ENCODE data around the gene PARD3B. TPM values are rescaled to one million over a fixed set of nuclear protein-coding genes. Genes with fewer than 3 reads are reported as not detected.

PARD3B gene
- total RNA-seq, 4 donors from 2014 or later = 6.5 to 17.3 (median 12.7) TPM

DNA sequence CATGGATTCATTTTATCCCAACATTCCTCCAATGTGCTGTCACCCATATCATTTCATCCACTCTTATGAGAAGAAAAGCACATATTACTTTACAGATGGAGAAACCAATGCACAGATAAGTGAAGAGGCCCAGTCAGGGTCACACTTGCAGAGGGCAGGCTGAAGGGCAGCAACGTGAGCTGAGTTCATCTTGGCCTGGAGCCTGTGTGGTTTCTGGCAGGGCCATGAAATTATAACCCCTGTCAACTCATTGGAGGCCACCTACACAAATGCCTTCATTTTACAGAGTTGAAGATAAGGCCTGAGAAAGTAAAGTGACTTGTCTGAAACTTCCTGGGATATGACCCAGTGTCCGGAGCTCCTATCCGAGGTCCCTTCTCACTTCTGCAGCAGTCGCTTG is 1048.6 kb downstream of the PARD3B start:
- intact Hi-C loops (cut with DNase I; ENCODE audit: low total_unique reads) = no loop called here
- DNase-seq (ENCODE audit: low spot score in 2 of 2) = no peak
- H3K4me3 ChIP-seq (ENCODE audit: low read depth, poor library complexity, severe bottlenecking) = no peak overlapping the region
- whole genome bisulfite sequencing, 2 donors = 74 to 91% methylated on average over 4 of the region's 4 CpGs
- no peak for TF ChIP-seq POLR2A (IDR thresholded peaks at IDR 0.05)
- TF ChIP-seq, protein P1, sequence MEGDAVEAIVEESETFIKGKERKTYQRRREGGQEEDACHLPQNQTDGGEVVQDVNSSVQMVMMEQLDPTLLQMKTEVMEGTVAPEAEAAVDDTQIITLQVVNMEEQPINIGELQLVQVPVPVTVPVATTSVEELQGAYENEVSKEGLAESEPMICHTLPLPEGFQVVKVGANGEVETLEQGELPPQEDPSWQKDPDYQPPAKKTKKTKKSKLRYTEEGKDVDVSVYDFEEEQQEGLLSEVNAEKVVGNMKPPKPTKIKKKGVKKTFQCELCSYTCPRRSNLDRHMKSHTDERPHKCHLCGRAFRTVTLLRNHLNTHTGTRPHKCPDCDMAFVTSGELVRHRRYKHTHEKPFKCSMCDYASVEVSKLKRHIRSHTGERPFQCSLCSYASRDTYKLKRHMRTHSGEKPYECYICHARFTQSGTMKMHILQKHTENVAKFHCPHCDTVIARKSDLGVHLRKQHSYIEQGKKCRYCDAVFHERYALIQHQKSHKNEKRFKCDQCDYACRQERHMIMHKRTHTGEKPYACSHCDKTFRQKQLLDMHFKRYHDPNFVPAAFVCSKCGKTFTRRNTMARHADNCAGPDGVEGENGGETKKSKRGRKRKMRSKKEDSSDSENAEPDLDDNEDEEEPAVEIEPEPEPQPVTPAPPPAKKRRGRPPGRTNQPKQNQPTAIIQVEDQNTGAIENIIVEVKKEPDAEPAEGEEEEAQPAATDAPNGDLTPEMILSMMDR (IDR thresholded peaks at IDR 0.05) = no peak

DNA sequence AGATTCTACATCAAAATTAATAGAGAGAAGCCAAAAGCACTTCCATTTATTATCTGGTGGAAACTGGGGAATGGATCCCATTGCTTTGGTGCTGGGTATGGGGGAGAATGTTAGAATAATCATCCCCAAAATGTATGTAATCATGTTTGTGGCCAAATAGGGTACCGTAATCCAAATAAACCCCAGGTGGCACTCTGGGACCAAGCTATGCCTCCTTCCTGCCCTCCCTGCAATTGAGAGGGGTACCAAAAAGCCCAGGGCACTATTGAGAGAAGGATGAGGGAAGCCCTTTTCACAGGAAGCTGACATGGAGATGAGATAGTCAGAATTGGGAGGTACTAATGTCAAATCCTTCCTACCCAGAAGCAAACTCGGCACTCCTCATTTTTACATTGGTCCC is 1051.3 kb downstream of the PARD3B start:
- no peak overlapping the region for H3K4me3 ChIP-seq (ENCODE audit: low read depth, poor library complexity, severe bottlenecking)
- DNase-seq (ENCODE audit: low spot score in 2 of 2) = no peak
- intact Hi-C loops (cut with DNase I; ENCODE audit: low total_unique reads) = no loop called here
- TF ChIP-seq, protein P1 (IDR thresholded peaks at IDR 0.05) = no peak
- TF ChIP-seq POLR2A (IDR thresholded peaks at IDR 0.05) = no peak
- WGBS, 2 donors = 93 to 97% methylated on average over 2 of the region's 2 CpGs

DNA sequence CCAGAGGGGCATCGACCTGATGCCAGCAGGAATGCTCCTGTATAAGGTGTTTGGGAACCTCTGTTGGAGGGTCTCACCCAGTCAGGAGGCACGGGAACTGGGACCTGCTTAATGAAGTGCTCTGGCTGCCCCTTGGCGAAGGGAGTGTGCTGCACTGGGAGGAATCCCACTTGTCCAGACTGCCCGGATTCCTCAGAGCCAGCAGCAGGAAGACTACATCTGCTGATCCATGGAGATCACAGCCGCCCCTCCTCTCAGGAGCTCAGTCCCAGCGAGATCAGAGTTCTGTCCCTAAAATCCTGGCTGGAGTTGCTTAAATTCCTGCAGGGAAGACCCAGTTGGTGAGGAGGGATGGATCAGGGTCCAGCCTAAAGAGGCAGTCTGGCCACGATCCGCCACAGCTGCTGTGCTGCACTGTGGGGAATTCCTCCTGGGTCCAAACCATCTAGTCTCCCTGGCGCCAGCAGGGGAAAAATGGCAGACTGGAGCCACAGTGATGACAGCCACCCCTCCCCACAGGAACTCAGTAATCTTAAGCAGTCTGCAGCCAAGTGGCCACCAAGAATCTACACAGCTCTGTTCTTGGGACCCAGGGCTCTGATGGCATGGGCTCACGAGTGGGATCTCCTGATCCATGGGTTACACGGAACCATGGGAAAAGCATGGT is 1060.5 kb downstream of the PARD3B start:
- WGBS, 2 donors = 97 to 98% methylated on average over 11 of the region's 11 CpGs
- H3K4me3 ChIP-seq (ENCODE audit: low read depth, poor library complexity, severe bottlenecking) = no peak overlapping the region
- TF ChIP-seq POLR2A (IDR thresholded peaks at IDR 0.05) = no peak
- TF ChIP-seq, protein P1 (IDR thresholded peaks at IDR 0.05) = no peak
- intact Hi-C loops (cut with DNase I; ENCODE audit: low total_unique reads) = no loop called here
- DNase-seq (ENCODE audit: low spot score in 2 of 2) = no peak

DNA sequence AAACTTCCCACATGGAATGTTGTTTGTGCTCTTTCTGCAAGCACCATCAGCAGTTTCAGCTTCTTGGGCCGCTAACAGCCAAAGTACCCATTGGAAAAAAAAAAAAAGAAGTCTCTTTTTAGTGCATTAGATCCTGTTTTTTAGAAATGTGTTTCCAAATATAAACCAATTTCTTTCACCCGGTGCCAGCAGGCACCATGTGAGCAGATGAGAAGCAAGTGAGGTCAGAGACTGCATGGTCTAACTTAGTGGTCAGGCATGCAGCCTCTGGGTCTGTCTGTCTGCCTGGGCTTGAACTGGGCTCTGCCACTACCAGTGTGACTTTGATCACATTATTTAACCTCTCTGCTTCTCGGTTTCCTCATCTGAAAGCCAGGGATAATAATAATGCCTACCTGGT is 1061.9 kb downstream of the PARD3B start:
- WGBS, 2 donors = 70 to 82% methylated on average over 3 of the region's 3 CpGs
- no peak overlapping the region for H3K4me3 ChIP-seq (ENCODE audit: low read depth, poor library complexity, severe bottlenecking)
- DNase-seq (ENCODE audit: low spot score in 2 of 2) = no peak
- no peak for TF ChIP-seq POLR2A (IDR thresholded peaks at IDR 0.05)
- TF ChIP-seq, protein P1 (IDR thresholded peaks at IDR 0.05) = no peak
- intact Hi-C loops (cut with DNase I; ENCODE audit: low total_unique reads) = no loop called here

DNA sequence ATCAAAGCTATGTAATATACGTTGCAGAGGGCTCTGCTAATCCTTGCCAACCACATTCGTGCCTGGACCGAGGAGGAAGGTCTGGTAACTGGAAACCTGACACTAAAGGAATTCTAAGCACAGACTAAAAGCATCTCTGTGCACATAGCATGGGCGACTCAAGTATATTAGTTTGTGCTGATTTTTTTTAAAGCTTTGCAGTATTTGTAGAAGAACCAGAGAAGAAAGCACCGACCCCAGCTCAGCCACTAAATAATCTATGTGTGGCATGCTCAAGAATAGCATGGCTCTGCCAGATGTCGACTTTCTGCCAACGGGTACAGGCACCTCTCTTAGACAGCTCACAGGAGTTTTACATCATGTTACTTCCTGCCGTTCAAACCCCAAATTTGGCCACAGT is 1063.8 kb downstream of the PARD3B start:
- no peak for DNase-seq (ENCODE audit: low spot score in 2 of 2)
- H3K4me3 ChIP-seq (ENCODE audit: low read depth, poor library complexity, severe bottlenecking) = no peak overlapping the region
- no peak for TF ChIP-seq POLR2A (IDR thresholded peaks at IDR 0.05)
- TF ChIP-seq, protein P1 (IDR thresholded peaks at IDR 0.05) = no peak
- 54 to 64% methylated on average over 8 of the region's 8 CpGs for WGBS, 2 donors
- intact Hi-C loops (cut with DNase I; ENCODE audit: low total_unique reads) = no loop called here

DNA sequence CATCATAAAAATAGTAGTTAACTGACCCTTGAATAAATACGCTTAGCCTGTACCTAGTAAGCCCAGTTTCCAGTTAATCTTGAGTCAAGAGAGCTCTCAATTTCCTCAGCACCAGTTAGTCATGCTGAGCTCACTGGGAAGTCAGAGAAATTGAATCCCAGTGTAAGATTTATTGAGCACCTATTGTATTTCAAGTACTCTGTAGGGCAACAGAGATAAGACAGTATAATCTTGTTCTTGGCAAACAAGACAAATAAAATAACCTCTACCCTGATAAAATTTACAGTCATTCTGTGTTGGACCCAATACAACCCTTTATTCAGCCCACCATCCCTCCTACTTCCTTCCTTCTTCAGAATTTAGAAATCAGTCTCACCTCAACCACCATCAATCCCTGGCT is 1065.2 kb downstream of the PARD3B start:
- intact Hi-C loops (cut with DNase I; ENCODE audit: low total_unique reads) = no loop called here
- 97 to 98% methylated on average over 1 of the region's 1 CpG for WGBS, 2 donors
- no peak for DNase-seq (ENCODE audit: low spot score in 2 of 2)
- no peak overlapping the region for H3K4me3 ChIP-seq (ENCODE audit: low read depth, poor library complexity, severe bottlenecking)
- TF ChIP-seq, protein P1 (IDR thresholded peaks at IDR 0.05) = no peak
- TF ChIP-seq POLR2A (IDR thresholded peaks at IDR 0.05) = no peak

Measured in lower leg skin (tissue), 4 donors.